ENCODE data around the gene NALCN.

- TF ChIP-seq POLR2A (IDR thresholded peaks at IDR 0.05) = no peak
- TF ChIP-seq, protein P1, sequence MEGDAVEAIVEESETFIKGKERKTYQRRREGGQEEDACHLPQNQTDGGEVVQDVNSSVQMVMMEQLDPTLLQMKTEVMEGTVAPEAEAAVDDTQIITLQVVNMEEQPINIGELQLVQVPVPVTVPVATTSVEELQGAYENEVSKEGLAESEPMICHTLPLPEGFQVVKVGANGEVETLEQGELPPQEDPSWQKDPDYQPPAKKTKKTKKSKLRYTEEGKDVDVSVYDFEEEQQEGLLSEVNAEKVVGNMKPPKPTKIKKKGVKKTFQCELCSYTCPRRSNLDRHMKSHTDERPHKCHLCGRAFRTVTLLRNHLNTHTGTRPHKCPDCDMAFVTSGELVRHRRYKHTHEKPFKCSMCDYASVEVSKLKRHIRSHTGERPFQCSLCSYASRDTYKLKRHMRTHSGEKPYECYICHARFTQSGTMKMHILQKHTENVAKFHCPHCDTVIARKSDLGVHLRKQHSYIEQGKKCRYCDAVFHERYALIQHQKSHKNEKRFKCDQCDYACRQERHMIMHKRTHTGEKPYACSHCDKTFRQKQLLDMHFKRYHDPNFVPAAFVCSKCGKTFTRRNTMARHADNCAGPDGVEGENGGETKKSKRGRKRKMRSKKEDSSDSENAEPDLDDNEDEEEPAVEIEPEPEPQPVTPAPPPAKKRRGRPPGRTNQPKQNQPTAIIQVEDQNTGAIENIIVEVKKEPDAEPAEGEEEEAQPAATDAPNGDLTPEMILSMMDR (IDR thresholded peaks at IDR 0.05) = no peak
These were observed 357.5 kb downstream of the NALCN start for GRCh38 chr13:101058841-101059240.

Measured in esophagus squamous epithelium (tissue), 4 donors.